GM19397 (cell line): Measurements from ENCODE around the gene TBC1D25.

ENCODE experiments used
- ATAC-seq: cut with Tn5 transposase; IDR thresholded peaks from one replicate; pipeline ENCODE4 v1.9.1; 2021; ENCODE audit warnings: mild to moderate bottlenecking, moderate library complexity; ENCODE audit not compliant: unreplicated experiment

TBC1D25 gene

DNA sequence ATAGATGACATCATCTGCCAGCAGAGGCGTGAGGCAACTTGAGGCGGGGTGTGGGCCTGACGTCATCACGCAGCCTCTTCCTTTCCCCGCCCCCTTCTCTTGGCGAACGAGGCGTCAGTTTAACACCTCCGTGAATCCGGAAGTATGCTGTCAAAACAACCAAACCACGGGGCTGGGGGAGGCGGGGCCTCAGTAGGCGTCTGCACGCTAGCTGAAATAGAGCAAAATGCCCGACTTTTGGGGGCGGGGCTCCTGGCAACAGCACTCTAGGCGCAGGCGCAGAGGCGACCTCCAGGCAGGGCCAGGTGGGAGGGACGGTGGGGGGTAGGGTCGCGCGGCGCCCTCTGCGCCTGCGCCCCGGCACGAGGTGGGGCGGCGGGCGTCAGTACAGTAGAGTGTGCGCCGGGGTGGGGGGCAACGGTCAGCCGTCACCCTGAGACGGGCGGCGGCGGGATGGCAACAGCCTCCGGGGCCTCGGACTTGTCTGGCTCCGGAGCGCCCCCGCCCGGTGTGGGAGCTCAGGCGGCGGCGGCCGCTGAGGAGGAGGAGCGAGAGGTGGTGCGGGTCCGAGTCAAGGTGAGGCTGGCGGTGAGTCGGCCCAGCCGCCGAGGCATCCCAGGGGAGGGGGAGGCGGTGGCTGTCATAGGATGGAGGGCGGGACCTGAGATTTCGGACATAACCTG, at the start of gene TBC1D25:
Gene TBC1D25 (plus strand): TSS at position 370 of the 683 bp plus-strand sequence. CDS start 84 bp downstream, at position 454.
- ATAC-seq = peak; percentile 76

- no peak for ATAC-seq
These were observed 49.6 kb upstream of the TBC1D25 start for GRCh38 chrX:48489892-48490291.

- no peak for ATAC-seq
These were observed 48.9 kb upstream of the TBC1D25 start for GRCh38 chrX:48490661-48491060.

DNA sequence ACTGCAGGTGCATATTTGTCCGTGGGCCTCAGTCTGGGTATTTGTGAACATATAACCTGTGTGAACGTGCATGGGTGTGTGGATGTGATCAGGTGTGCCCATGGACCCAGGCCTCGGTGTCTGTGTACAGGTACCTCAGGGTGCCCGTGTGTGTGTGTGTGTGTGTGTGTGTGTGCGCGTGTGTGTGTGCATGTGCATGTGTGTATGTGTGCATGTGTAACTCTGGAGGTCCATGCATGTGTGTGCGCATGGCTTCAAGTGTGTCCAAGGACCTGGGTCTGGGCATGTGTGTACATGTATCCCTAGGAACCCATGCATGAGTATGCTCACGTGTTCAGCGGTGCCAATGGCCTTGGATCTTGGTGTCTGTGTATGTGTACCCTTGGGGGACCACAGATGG, 47.7 kb upstream of the TBC1D25 start:
- ATAC-seq = no peak

DNA sequence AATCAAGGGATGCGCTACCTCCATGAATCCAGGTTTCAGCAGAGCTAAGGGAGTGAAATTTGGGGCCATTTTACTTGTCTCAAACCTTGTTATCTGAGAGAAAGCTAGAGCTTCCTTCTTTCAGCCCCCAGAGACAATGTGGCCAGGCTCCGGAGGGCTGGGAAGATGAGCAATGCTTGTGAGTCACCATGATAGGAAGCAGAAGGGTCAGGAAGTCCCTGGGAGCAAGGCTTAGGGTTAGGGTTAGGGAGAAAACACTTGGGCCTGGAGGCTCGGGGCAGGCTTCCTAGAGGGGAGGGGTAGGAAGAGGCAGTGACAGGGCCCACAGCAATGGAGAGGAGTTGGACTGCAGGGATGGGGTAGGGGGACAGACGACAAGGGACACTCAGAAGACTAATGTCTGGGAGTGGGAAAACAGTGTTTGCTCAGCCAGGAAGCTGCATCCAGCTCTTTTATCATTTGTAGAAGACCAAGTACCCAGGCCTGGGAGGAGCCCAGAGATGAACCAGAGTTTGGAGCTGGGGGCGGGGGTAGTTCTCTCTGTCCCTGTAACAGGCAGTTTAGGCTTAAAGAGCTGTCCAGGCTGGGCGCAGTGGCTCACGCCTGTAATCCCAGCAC, 47.1 kb upstream of the TBC1D25 start:
- no peak for ATAC-seq

DNA sequence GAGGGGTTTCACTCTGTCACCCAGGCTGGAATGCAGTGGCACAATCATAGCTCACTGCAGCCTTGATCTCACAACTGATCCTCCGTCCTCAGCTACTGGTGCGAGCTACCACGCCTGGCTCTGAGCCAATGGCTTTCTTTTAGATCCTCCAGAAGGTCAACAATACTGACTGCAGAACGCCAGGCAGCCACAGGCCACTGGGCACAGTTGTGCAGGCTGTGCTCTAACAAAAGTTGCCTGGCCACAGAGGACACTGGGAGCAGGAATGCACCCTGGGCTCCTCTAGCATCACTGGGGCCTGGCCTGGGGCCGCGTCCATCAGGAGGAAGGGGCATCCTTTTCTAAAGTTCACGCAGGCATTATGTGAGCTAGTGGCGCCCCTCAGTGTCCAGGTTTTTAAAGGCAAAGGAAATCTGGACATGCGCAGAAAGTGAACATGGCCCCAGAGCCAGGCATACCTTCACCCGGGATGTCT, 45.6 kb upstream of the TBC1D25 start:
- ATAC-seq = no peak

GRCh38 chrX:48496660-48497059, 42.9 kb upstream of the TBC1D25 start:
- ATAC-seq = no peak

- ATAC-seq = no peak
These were observed 41.6 kb upstream of the TBC1D25 start for GRCh38 chrX:48497871-48498270.

DNA sequence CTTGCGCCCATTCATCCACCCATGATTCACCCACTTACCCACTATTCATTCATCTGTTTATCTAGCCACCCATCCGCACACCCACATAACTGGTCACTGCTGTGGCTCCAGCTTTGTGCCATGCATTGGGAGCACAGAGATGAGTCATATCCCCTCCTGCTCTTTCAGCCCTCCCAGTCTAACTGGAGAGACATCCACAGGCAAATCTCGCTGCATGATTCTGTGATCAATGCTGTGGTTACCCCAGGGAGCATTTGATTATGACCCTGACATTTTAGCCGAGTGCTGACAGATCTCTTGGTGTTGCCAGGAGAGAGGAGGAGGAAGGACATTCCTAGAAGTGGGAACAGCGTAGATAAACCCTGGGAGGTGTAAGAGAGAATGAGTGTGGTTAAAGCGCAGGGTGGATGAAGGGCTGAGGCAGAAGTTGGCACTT, 41.1 kb upstream of the TBC1D25 start:
- ATAC-seq = no peak

- ATAC-seq = no peak
These were observed 35.3 kb upstream of the TBC1D25 start for GRCh38 chrX:48504261-48504660.

DNA sequence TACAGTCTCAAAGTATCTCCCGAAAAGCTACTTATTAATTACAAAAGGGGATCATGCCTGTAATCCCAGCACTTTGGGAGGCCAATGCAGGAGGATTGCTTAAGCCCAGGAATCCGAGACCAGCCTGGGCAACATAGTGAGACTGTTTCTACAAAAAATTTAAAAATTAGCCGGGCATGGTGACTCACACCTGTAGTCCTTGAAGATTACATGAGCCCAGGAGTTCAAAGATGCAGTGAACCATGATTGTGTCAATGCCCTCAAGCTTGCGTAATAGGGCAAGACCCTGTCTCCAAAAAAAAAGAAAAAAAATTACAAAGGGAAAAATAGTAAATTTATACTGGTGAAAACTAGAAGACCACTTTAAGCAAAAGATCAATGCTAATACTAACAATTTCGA, 34.0 kb upstream of the TBC1D25 start:
- no peak for ATAC-seq

- ATAC-seq = no peak
These were observed 32.3 kb upstream of the TBC1D25 start for GRCh38 chrX:48507246-48507645.

DNA sequence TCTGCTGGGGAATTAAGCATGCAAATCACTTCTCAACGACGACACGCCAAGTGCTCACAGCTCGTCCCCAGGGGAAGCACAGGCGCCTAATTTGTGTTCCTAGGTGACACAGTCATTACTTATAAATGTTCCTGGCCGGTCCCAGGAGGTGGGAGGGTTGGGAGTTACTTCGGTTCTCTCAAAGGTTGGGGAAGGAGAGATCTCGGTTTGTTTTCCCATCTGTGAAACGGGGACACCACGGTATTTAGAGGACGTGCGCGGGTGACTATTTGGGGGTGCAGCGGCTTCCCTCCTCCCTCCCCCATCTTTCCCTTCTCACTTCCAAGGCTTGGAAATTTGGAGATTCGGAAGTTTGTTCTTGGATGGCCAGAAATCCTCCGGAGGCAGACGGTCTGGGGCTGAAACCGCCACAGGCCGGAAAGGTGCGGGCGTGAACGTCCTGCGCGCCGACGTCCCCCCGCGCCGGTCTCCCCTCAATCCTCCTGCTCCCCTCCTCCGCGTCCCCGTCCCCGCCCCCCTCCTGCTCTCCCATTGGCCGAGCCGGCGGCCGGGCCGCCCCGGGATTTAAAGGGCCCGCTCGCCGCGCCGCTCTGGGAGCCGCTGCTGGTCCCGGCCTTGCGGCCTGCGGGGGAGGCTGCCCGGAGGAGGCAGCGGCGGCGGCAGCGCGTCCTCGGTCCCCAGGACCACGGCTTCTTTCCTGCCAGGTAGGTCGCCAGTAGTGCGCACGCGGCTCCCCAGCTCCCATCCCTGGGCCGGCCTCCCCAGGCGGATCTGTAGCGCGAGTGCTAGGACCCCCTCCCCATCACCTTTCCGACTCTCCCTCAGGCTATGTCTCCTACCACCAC, 30.9 kb upstream of the TBC1D25 start, which contains the start of gene PORCN:
Gene PORCN (plus strand): TSS at position 593 of the 845 bp plus-strand sequence. CDS start 829 bp downstream, outside the sequence.
- ATAC-seq = peak; percentile 86

DNA sequence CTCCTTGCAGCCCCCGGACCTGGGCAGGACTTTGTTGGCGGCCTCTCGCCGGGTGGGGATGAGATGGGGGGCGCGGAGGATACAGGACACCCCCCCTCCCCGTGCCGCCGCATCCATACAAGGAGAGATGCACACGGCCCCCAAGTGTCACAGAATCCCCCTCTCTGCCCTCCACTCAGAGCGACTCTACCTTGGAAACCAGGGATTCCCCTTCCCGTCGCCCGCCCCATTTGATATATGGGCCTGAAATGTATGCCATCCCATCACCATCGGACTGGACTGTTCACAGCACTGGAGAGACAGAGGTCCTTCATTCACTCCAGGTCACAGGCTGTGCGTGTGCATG, 30.3 kb upstream of the TBC1D25 start:
- ATAC-seq = peak; percentile 16

GRCh38 chrX:48509619-48510018, 29.9 kb upstream of the TBC1D25 start:
- no peak for ATAC-seq

GRCh38 chrX:48511560-48511959, 28.0 kb upstream of the TBC1D25 start:
- ATAC-seq = no peak

- no peak for ATAC-seq
These were observed 27.1 kb upstream of the TBC1D25 start for GRCh38 chrX:48512371-48512935.

GRCh38 chrX:48513670-48514069, 25.8 kb upstream of the TBC1D25 start:
- ATAC-seq = no peak

DNA sequence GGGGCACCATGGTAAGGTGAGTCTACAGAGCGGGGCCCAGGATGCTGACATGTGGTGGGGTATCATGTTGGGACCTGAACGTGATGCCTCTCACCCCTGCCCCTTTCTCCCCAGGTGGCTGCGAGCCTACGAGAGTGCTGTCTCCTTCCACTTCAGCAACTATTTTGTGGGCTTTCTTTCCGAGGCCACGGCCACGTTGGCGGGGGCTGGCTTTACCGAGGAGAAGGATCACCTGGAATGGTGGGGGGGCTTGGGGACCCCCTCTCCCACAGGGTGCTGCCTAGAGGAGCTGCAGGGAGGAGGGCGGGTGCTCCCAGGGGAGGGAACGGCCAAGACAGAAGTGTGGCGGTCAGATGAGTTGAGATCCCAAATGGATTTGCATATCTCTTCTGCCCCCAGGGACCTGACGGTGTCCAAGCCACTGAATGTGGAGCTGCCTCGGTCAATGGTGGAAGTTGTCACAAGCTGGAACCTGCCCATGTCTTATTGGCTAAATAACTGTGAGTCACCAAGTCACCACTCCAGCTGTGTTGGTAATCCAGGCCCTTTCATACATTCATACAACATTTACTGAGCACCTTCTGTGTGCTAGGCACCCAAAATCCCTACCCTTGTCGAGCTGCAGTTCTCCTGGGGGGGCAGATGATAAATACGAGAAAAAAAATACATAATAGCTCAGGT, 25.2 kb upstream of the TBC1D25 start:
- ATAC-seq = no peak

GRCh38 chrX:48514868-48515460, 24.6 kb upstream of the TBC1D25 start:
- ATAC-seq = no peak
